ENCODE measurements around the gene RNF112. TPM values are rescaled to one million over a fixed set of nuclear protein-coding genes. Genes with fewer than 3 reads are reported as not detected.

The RNF112 gene
- total and polyA plus RNA-seq, 3 donors from 2014 or later: 2.1 to 8.1 (median 4.6) TPM

GRCh38 chr17:19401321-19402010, 9.6 kb upstream of the RNF112 start:
- Histone ChIP-seq H3K4me3 (no peak overlapping the region), H3K27me3 (no peaks in the 10 kb centered on the region), H3K4me1 (peaks cover 8% of the 10 kb centered on the region), H3K9me3 (no peaks in the 10 kb centered on the region), H3K36me3 (ENCODE audit: low read depth, missing control alignments) (no peaks in the 10 kb centered on the region), H3K27ac (no peak overlapping the region)
- WGBS, 2 donors: 87 to 89% methylated on average over 8 of the region's 8 CpGs
- no peak for TF ChIP-seq POLR2A (IDR thresholded peaks at IDR 0.05)
- no peak for TF ChIP-seq CTCF (IDR thresholded peaks at IDR 0.05)
- intact Hi-C loops (cut with DNase I; ENCODE audit: low total_unique reads): no loop called here
- no peak for DNase-seq

GRCh38 chr17:19402171-19402570, 8.9 kb upstream of the RNF112 start:
- no peak for TF ChIP-seq CTCF (IDR thresholded peaks at IDR 0.05)
- 93 to 95% methylated on average over 1 of the region's 1 CpG for WGBS, 2 donors
- DNase-seq: no peak
- Histone ChIP-seq H3K4me1 (peaks cover 8% of the 10 kb centered on the region), H3K9me3 (no peaks in the 10 kb centered on the region), H3K36me3 (ENCODE audit: low read depth, missing control alignments) (no peaks in the 10 kb centered on the region), H3K27ac (no peak overlapping the region), H3K4me3 (no peak overlapping the region), H3K27me3 (no peaks in the 10 kb centered on the region)
- intact Hi-C loops (cut with DNase I; ENCODE audit: low total_unique reads): no loop called here

DNA sequence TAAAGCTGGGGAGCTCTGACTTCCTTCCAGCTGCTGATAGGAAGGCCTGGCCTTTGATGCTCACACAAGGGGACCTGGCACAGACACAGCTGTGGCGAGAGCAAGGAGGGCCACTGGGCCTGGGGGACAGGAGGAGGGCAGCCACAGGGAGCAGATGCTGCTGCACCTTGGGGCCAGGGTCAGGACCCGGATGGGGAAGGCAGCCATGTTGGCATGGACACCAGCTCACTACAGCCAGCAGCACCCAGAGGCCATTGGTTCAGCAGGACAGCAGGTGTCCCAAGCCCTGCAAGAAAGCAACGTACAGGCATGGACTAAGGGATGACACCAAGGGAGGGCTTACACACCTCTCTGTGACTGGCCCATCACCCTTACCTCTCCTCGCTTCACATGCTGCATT, 8.0 kb upstream of the RNF112 start:
- intact Hi-C loops (cut with DNase I; ENCODE audit: low total_unique reads): no loop called here
- 96 to 100% methylated on average over 3 to 4 of the region's 4 CpGs for WGBS, 2 donors
- H3K36me3 ChIP-seq (ENCODE audit: low read depth, missing control alignments): no peaks in the 10 kb centered on the region
- H3K27ac ChIP-seq: no peak overlapping the region
- H3K27me3 ChIP-seq: no peaks in the 10 kb centered on the region
- TF ChIP-seq CTCF (IDR thresholded peaks at IDR 0.05) (no peak), POLR2A (IDR thresholded peaks at IDR 0.05) (no peak)
- DNase-seq: no peak
- H3K4me1 ChIP-seq: peaks cover 8% of the 10 kb centered on the region
- H3K4me3 ChIP-seq: no peak overlapping the region
- H3K9me3 ChIP-seq: no peaks in the 10 kb centered on the region

DNA sequence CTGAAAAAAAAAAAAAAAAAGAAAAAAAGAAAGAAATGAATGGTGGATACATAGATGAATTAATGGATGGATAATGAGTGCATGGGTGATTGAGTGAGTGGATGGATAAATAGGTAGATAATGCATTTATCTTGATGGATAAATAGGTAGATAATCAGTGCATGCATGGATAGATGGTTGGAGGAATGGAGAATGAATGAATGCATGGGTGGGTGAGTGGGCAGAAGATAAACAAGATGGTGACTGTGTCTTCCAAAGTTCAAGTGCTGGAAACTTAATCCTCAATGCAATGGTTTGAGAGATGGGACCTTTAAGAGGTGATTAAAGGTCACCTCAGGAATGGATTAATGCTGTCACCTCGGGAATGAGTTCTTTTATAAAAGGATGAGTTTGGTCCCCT, 6.8 kb upstream of the RNF112 start:
- TF ChIP-seq CTCF (IDR thresholded peaks at IDR 0.05) (no peak), POLR2A (IDR thresholded peaks at IDR 0.05) (no peak)
- H3K27ac ChIP-seq: no peak overlapping the region
- 78 to 93% methylated on average over 1 of the region's 1 CpG for WGBS, 2 donors

DNA sequence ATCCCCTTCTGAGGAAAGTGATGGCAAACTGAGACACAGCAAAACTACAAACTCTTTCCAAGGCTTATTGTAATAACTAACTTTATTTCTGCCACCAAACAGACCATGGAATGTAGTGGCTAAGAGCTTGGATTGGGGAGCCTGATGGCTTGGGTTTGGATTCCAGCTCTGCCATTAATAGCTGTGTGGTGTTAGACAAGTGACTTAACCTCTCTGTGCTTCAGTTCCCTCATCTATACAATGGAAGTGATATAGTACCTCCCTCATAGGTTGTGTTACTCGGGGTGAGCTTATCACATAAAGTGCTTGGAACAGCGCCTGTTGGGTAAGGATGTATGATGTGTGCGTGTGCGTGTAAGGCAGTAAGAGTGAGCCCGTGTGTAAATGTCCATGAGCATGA, 5.9 kb upstream of the RNF112 start:
- no peak overlapping the region for H3K27ac ChIP-seq
- H3K4me1 ChIP-seq: no peaks in the 10 kb centered on the region
- intact Hi-C loops (cut with DNase I; ENCODE audit: low total_unique reads): no loop called here
- no peak for TF ChIP-seq CTCF (IDR thresholded peaks at IDR 0.05)
- no peak for TF ChIP-seq POLR2A (IDR thresholded peaks at IDR 0.05)
- no peaks in the 10 kb centered on the region for H3K36me3 ChIP-seq (ENCODE audit: low read depth, missing control alignments)
- WGBS, 2 donors: 90% methylated on average over 5 of the region's 5 CpGs
- no peak overlapping the region for H3K4me3 ChIP-seq
- no peaks in the 10 kb centered on the region for H3K9me3 ChIP-seq
- DNase-seq: no peak
- no peaks in the 10 kb centered on the region for H3K27me3 ChIP-seq

More for the DNA sequence above, 6.8 kb upstream of the RNF112 start:
- Histone ChIP-seq H3K36me3 (ENCODE audit: low read depth, missing control alignments) (no peaks in the 10 kb centered on the region), H3K4me3 (no peak overlapping the region), H3K9me3 (no peaks in the 10 kb centered on the region), H3K4me1 (no peaks in the 10 kb centered on the region), H3K27me3 (no peaks in the 10 kb centered on the region)
- intact Hi-C loops (cut with DNase I; ENCODE audit: low total_unique reads): no loop called here
- no peak for DNase-seq

Data from testis (tissue), 3 donors.